BE2C (cell line): Measurements from ENCODE around the gene PASK.

ENCODE experiments used
- DNase-seq: peaks from one replicate; pipeline ENCODE4 v3.0.0-alpha.2; 2020
- H3K27me3 ChIP-seq: fragments of 250-450 bp; sonication (Bioruptor Pico); 2 replicates; pipeline ENCODE4 v1.5.1; 2020; ENCODE audit warnings: mild to moderate bottlenecking
- H3K36me3 ChIP-seq: fragments of 250-450 bp; sonication (Bioruptor Pico); 2 replicates; pipeline ENCODE4 v1.5.1; 2020; ENCODE audit warnings: mild to moderate bottlenecking
- H3K4me1 ChIP-seq: fragments of 250-450 bp; sonication (Bioruptor Pico); 2 replicates; pipeline ENCODE4 v1.5.1; 2020
- H3K4me3 ChIP-seq: 2 replicates; pipeline ENCODE4 v1.5.1; 2011; ENCODE audit warnings: low read depth, low read length
- H3K9me3 ChIP-seq: fragments of 250-450 bp; sonication (Bioruptor Pico); 2 replicates; pipeline ENCODE4 v1.5.1; 2020
- TF ChIP-seq, protein P1 (sequence below): IDR thresholded peaks from 2 replicates; pipeline ENCODE4 v1.5.1; 2012; ENCODE audit warnings: mild to moderate bottlenecking, low read depth, low read length

Gene PASK

DNA sequence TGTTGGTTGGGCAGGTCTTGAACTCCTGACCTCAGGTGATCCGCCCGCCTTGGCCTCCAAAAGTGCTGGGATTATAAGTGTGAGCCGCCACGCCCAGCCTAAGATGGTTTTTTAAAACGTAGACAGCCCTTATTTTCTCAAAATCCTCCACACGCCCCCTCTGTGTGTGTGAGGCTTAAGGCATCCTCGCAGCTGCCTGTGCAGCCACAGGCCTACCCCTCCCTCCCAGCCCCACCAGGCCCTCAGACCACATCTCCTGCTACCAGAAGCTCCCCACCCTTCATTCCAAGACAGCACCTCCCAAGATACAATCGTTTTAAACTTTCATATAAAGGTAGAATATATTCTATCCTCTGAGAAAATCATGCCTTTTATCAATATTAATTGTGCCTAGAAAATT lies 44.0 kb upstream of the PASK start:
- Histone ChIP-seq H3K27me3 (no peaks in the 10 kb centered on the region), H3K9me3 (no peaks in the 10 kb centered on the region), H3K4me3 (no peak overlapping the region), H3K36me3 (no peaks in the 10 kb centered on the region), H3K4me1 (no peaks in the 10 kb centered on the region)
- TF ChIP-seq, protein P1, sequence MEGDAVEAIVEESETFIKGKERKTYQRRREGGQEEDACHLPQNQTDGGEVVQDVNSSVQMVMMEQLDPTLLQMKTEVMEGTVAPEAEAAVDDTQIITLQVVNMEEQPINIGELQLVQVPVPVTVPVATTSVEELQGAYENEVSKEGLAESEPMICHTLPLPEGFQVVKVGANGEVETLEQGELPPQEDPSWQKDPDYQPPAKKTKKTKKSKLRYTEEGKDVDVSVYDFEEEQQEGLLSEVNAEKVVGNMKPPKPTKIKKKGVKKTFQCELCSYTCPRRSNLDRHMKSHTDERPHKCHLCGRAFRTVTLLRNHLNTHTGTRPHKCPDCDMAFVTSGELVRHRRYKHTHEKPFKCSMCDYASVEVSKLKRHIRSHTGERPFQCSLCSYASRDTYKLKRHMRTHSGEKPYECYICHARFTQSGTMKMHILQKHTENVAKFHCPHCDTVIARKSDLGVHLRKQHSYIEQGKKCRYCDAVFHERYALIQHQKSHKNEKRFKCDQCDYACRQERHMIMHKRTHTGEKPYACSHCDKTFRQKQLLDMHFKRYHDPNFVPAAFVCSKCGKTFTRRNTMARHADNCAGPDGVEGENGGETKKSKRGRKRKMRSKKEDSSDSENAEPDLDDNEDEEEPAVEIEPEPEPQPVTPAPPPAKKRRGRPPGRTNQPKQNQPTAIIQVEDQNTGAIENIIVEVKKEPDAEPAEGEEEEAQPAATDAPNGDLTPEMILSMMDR: no peak
- no peak for DNase-seq

DNA sequence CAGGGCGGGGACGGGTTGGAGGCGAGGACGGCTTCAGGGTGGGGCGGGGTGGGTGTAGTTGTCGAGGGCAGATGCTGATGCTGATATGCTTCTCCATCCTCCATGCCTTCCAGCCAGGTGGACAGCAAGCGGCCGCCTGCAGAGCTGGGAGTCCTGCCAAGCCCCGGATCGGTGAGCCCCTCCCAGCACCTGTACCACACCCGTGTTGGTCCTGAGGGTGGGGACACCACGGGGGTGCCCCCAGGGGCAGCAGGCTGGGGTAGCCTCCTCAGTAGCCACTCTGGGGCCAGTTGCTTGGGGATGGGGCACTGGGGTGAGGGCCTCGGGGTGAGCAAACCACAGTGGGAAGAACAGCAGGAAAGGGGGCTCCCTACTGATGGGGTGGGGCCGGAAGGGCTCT lies 41.8 kb upstream of the PASK start:
- no peaks in the 10 kb centered on the region for H3K4me1 ChIP-seq
- no peaks in the 10 kb centered on the region for H3K27me3 ChIP-seq
- no peak overlapping the region for H3K4me3 ChIP-seq
- H3K36me3 ChIP-seq: no peaks in the 10 kb centered on the region
- DNase-seq: no peak
- H3K9me3 ChIP-seq: no peaks in the 10 kb centered on the region
- TF ChIP-seq, protein P1: no peak

DNA sequence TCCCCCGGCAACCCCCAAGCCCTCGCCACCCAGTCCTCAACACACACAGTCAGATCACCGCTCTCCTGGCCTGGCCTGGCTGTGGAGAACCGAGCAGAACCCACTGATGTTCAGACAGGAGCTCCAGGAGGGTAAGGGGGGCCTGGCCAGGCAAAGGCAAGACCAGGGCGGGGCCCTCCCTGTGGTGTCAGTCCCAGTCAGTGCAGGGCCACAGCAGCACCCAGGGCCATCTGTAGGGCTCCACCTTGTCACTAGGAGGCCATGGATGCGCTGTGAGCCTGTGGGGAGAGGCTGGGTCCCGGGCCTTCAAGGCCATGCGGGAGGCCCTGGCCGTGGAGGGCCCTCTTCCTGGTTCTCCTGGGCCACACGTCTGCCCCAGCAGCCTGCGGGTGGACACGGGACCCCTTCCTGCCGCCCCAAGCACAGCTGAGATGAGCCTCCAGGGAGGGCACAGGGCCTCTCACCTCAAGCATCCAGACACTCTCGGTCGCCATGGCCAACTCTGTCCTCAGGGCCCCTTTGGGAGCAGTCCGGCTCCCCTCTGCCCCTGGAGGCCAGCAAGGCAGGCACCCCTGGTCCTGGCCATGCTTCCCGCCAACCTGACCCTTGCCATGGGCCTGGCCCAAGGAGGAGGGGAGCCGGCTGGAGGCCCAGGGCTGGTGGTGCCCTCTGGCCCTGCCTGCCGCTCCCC lies 41.2 kb upstream of the PASK start:
- Histone ChIP-seq H3K9me3 (no peaks in the 10 kb centered on the region), H3K4me1 (no peaks in the 10 kb centered on the region), H3K4me3 (no peak overlapping the region), H3K36me3 (no peaks in the 10 kb centered on the region), H3K27me3 (no peaks in the 10 kb centered on the region)
- DNase-seq: no peak
- TF ChIP-seq, protein P1: no peak

DNA sequence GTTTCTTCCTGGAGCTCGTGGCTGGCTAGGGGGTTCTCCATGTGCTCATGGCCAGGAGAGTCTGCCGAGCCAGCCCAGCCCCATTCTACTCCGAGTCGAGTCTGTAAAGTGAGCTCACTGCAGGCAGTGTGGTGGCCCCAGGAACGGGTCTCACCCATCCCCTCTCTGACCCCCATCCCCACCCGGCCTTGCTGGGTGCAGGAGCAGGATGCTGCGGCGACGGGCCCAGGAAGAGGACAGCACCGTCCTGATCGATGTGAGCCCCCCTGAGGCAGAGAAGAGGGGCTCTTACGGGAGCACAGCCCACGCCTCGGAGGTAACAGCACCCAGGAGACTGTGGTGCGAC lies 40.6 kb upstream of the PASK start:
- TF ChIP-seq, protein P1: no peak
- Histone ChIP-seq H3K27me3 (no peaks in the 10 kb centered on the region), H3K36me3 (no peaks in the 10 kb centered on the region), H3K4me1 (no peaks in the 10 kb centered on the region), H3K9me3 (no peaks in the 10 kb centered on the region), H3K4me3 (no peak overlapping the region)
- no peak for DNase-seq

DNA sequence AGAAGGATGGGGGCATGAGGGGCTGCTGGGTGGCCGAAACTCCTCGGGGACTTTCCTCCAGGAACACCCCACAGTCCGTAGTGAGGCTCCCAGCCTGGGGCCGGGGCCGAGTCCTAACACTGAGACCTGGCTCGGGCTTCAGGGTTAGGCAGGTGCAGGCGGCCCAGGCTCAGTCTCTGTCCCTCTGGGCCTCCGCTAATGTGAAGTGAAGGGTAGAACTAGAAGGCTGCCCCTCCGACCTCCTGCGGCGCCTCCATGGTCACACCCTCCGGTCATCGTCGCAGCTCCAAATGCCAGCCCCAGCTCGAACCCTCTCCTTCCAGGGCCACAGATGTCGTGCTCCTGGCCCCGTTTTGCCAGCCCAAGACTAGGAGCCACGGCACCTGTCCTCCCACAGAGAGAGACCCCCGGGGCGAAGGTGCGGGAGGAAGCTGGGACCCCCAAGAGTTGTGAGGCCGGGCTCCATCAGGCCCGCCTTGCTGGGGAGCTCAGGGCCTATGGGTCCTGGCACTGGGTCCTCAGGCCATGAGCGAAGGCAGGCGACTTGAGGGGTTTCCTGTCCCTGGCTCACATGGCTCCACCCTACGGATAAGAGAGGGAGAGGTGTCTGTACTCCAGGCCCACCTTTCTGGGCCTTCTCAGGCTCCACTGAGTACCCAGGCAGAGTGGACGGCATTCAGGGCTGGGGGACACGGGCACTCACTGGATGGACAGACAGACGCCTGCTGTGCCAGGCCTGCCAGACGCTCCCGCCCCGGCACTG lies 40.0 kb upstream of the PASK start:
- no peaks in the 10 kb centered on the region for H3K27me3 ChIP-seq
- no peaks in the 10 kb centered on the region for H3K9me3 ChIP-seq
- H3K4me3 ChIP-seq: no peak overlapping the region
- no peak for DNase-seq
- TF ChIP-seq, protein P1: no peak
- H3K4me1 ChIP-seq: no peaks in the 10 kb centered on the region
- no peaks in the 10 kb centered on the region for H3K36me3 ChIP-seq

DNA sequence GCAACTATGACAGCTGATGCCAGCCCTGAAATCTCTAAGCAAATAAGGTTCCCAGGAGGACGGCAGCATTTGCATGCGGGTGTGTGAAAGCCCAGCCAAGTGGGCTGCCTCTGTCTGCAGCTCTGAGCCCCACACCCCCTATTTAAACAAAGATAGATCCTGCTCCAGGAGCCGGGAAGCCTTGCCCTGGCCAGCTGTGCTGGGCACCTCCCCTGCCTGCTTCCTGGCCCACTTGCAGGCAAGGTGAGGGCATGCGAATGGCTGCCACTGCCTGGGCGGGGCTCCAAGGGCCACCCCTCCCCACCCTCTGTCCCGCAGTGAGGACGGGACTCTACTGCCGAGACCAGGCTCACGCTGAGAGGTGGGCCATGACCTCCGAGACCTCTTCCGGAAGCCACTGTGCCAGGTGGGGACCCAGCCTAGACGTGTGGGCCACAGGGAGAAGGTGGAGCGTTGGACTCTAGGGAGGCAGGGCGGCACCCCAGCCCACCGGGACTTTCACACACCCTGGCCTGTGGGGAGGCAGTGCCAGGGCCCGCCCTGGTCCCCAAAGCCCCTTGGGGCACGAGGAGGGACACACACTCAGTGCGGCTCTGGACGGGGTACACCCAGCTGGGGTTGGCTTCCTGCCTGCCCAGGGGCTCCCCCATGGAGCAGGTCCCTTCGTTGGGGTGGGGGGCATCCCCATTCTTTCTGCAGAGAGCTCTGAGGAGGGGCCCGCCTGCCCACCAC lies 39.3 kb upstream of the PASK start, which contains the start of gene ANO7:
Gene ANO7, plus strand, starts transcription at position 317 of the 732 bp plus-strand sequence. CDS start 1,387 bp downstream, outside the sequence.
- TF ChIP-seq, protein P1: no peak
- no peak for DNase-seq
- no peaks in the 10 kb centered on the region for H3K4me1 ChIP-seq
- no peaks in the 10 kb centered on the region for H3K36me3 ChIP-seq
- no peaks in the 10 kb centered on the region for H3K9me3 ChIP-seq
- no peak within 1 kb of the TSS for H3K4me3 ChIP-seq
- H3K27me3 ChIP-seq: no peaks in the 10 kb centered on the region
